Measurements from ENCODE around the gene MYRF.

Gene MYRF

DNA sequence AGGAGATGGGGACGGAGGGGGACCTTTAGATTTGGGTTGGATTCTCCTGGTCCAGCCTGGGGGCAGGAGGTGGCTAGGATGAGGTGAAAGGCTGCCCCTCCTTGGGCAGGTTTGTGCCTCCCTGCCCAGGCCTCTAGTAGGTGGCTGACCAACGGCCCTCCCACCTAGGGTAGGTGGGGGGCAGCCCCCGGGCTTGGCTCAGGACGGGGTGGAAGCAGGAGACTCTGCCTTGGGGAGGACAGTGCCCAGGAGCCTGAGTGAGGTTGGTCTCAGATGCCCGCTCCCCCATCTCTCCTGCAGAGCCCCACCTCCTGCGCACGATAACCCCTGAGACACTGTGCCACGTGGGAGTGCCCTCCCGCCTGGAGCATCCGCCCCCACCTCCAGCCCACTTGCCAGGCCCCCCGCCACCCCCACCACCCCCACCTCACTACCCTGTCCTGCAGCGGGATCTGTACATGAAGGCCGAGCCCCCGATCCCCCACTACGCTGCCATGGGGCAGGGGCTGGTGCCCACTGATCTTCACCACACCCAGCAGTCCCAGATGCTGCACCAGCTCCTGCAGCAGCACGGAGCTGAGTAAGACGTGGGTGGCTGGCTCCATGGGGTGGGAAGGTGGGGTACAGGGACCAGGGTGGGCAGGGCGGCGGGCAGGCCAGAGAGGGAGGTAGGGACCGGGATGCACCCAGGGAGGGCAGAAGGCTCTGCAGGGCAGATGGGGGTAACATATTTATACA, 17.7 kb downstream of the MYRF start:
- H3K36me3 ChIP-seq (ENCODE audit: control insufficient read depth, insufficient read depth, low read length), result no peaks in the 10 kb centered on the region
- no peak overlapping the region for H3K27ac ChIP-seq (ENCODE audit: low read depth, low read length)
- peaks cover 13% of the 10 kb centered on the region; the same call in 1 of the 2 replicates for H3K4me1 ChIP-seq (ENCODE audit: control insufficient read depth, insufficient read depth, low read length)
- no peak overlapping the region for H3K4me3 ChIP-seq (ENCODE audit: low read depth, low read length)
- H3K9ac ChIP-seq (ENCODE audit: low read depth, low read length), result no peak overlapping the region
- H3K27me3 ChIP-seq (ENCODE audit: control insufficient read depth, insufficient read depth, low read length), result no peaks in the 10 kb centered on the region
- no peaks in the 10 kb centered on the region for H3K9me3 ChIP-seq (ENCODE audit: control insufficient read depth, insufficient read depth, low read length)

GRCh38 chr11:61771195-61771894, 18.9 kb downstream of the MYRF start:
- Histone ChIP-seq H3K9ac (ENCODE audit: low read depth, low read length) (no peak overlapping the region; the same call in 1 of the 2 replicates), H3K4me3 (ENCODE audit: low read depth, low read length) (no peak overlapping the region), H3K4me1 (ENCODE audit: control insufficient read depth, insufficient read depth, low read length) (peaks cover 13% of the 10 kb centered on the region; the same call in 1 of the 2 replicates), H3K27me3 (ENCODE audit: control insufficient read depth, insufficient read depth, low read length) (no peaks in the 10 kb centered on the region), H3K36me3 (ENCODE audit: control insufficient read depth, insufficient read depth, low read length) (no peaks in the 10 kb centered on the region), H3K9me3 (ENCODE audit: control insufficient read depth, insufficient read depth, low read length) (no peaks in the 10 kb centered on the region), H3K27ac (ENCODE audit: low read depth, low read length) (no peak overlapping the region)

GRCh38 chr11:61771985-61772455, 19.6 kb downstream of the MYRF start:
- Histone ChIP-seq H3K9ac (ENCODE audit: low read depth, low read length) (no peak overlapping the region; the same call in 1 of the 2 replicates), H3K4me1 (ENCODE audit: control insufficient read depth, insufficient read depth, low read length) (peaks cover 18% of the 10 kb centered on the region; the same call in 1 of the 2 replicates), H3K4me3 (ENCODE audit: low read depth, low read length) (no peak overlapping the region), H3K27ac (ENCODE audit: low read depth, low read length) (no peak overlapping the region), H3K27me3 (ENCODE audit: control insufficient read depth, insufficient read depth, low read length) (no peaks in the 10 kb centered on the region), H3K36me3 (ENCODE audit: control insufficient read depth, insufficient read depth, low read length) (no peaks in the 10 kb centered on the region), H3K9me3 (ENCODE audit: control insufficient read depth, insufficient read depth, low read length) (no peaks in the 10 kb centered on the region)

- Histone ChIP-seq H3K9me3 (ENCODE audit: control insufficient read depth, insufficient read depth, low read length) (no peaks in the 10 kb centered on the region), H3K4me1 (ENCODE audit: control insufficient read depth, insufficient read depth, low read length) (peaks cover 19% of the 10 kb centered on the region; the same call in 1 of the 2 replicates), H3K4me3 (ENCODE audit: low read depth, low read length) (no peak overlapping the region), H3K36me3 (ENCODE audit: control insufficient read depth, insufficient read depth, low read length) (no peaks in the 10 kb centered on the region), H3K27ac (ENCODE audit: low read depth, low read length) (no peak overlapping the region), H3K9ac (ENCODE audit: low read depth, low read length) (no peak overlapping the region), H3K27me3 (ENCODE audit: control insufficient read depth, insufficient read depth, low read length) (no peaks in the 10 kb centered on the region)
These were observed 20.9 kb downstream of the MYRF start for GRCh38 chr11:61773356-61773755.

- Histone ChIP-seq H3K36me3 (ENCODE audit: control insufficient read depth, insufficient read depth, low read length) (no peaks in the 10 kb centered on the region), H3K4me1 (ENCODE audit: control insufficient read depth, insufficient read depth, low read length) (peaks cover 19% of the 10 kb centered on the region; the same call in 1 of the 2 replicates), H3K27me3 (ENCODE audit: control insufficient read depth, insufficient read depth, low read length) (no peaks in the 10 kb centered on the region), H3K4me3 (ENCODE audit: low read depth, low read length) (no peak overlapping the region), H3K9ac (ENCODE audit: low read depth, low read length) (no peak overlapping the region), H3K9me3 (ENCODE audit: control insufficient read depth, insufficient read depth, low read length) (no peaks in the 10 kb centered on the region), H3K27ac (ENCODE audit: low read depth, low read length) (no peak overlapping the region)
These were observed 21.4 kb downstream of the MYRF start for GRCh38 chr11:61773809-61774208.

DNA sequence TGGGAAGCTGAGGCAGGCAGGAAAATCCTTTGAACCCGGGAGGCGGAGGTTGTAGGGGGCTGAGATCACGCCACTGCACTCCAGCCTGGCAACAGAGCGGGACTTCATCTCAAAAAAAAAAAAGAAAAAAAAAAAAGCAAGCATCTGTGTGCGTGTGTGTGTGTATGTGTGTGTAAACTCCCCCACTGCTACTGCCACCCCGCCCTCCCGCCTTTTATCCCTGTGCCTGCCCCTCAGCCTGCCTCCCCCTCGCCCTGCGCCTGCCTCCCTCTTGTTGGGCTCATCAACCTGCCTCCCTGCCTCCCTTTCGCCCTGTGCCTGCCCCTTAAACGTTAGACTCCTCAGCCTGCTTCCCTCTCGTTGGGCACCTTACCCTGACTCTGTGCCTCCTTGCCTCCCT, 22.0 kb downstream of the MYRF start:
- no peaks in the 10 kb centered on the region for H3K27me3 ChIP-seq (ENCODE audit: control insufficient read depth, insufficient read depth, low read length)
- H3K4me3 ChIP-seq (ENCODE audit: low read depth, low read length), result no peak overlapping the region
- no peaks in the 10 kb centered on the region for H3K9me3 ChIP-seq (ENCODE audit: control insufficient read depth, insufficient read depth, low read length)
- H3K36me3 ChIP-seq (ENCODE audit: control insufficient read depth, insufficient read depth, low read length), result no peaks in the 10 kb centered on the region
- H3K4me1 ChIP-seq (ENCODE audit: control insufficient read depth, insufficient read depth, low read length), result peaks cover 16% of the 10 kb centered on the region; the same call in 1 of the 2 replicates
- no peak overlapping the region for H3K9ac ChIP-seq (ENCODE audit: low read depth, low read length)
- no peak overlapping the region for H3K27ac ChIP-seq (ENCODE audit: low read depth, low read length)

DNA sequence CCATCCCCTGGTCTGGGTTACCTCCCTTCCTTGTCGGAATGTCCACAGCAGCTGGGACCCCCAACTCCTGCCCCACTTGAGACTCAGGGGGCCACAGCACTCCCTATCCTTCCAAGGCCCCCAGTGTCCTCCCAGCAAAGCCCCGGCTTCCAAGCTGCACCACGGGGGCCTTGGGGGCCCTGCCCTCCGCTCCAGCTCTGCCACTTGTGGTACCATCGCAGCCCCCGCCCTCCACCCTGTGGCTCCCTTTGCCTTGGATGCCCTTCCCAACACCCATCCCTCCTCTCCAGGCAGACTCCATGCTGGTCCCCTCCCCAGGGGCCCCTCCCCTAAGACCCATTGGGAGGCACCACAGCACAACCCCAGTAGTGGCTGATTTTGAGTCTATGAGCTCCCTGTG, 22.7 kb downstream of the MYRF start:
- no peak overlapping the region for H3K4me3 ChIP-seq (ENCODE audit: low read depth, low read length)
- H3K27me3 ChIP-seq (ENCODE audit: control insufficient read depth, insufficient read depth, low read length), result no peaks in the 10 kb centered on the region

DNA sequence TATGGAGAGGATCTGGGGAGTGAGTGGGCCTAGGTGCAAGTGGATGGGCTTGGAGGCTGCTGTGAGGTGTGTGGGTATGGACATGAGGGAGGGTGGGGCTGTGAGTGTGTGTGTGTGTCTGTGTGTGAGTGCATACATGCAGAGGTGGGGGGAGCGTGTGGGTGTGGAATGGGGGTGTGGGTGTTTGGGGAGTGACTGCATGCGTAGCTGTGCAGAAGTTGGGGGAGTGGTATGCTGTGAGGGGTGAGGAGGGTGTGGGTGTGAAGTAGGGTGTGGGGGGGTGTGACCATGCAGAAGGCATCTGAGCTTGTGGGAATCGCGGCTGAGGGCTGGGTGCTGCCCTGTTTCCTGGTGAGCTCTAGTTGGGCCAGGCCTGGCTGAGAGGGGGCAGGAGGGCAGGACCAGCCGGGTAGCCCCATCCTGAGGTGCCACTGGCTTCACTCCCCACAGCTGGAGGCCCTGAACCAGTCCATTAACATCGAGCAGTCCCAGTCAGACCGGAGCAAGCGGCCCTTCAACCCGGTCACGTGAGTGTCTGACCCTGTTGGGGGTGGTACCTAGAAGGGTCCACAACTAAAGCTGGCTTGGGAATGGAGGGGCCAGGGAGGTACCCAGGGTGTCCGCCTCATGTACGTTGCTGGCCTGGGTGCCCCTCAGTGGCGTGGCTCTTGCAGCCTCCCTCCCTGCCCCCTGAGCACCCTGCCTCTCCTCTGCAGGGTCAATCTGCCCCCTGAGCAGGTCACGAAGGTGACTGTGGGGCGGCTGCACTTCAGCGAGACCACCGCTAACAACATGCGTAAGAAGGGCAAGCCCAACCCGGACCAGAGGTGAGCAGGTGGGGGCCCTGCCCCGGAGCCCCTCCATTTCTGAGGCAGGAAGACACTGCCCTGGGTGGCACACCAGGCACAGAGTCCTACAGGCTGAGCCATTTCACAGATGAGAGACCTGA, 23.4 kb downstream of the MYRF start:
- Histone ChIP-seq H3K27me3 (ENCODE audit: control insufficient read depth, insufficient read depth, low read length) (no peaks in the 10 kb centered on the region), H3K36me3 (ENCODE audit: control insufficient read depth, insufficient read depth, low read length) (no peaks in the 10 kb centered on the region), H3K27ac (ENCODE audit: low read depth, low read length) (no peak overlapping the region), H3K9ac (ENCODE audit: low read depth, low read length) (no peak overlapping the region), H3K9me3 (ENCODE audit: control insufficient read depth, insufficient read depth, low read length) (no peaks in the 10 kb centered on the region), H3K4me3 (ENCODE audit: low read depth, low read length) (no peak overlapping the region), H3K4me1 (ENCODE audit: control insufficient read depth, insufficient read depth, low read length) (peaks cover 10% of the 10 kb centered on the region; the same call in 1 of the 2 replicates)

More for the DNA sequence above, 22.7 kb downstream of the MYRF start:
- H3K36me3 ChIP-seq (ENCODE audit: control insufficient read depth, insufficient read depth, low read length), result no peaks in the 10 kb centered on the region
- H3K9me3 ChIP-seq (ENCODE audit: control insufficient read depth, insufficient read depth, low read length), result no peaks in the 10 kb centered on the region
- no peak overlapping the region for H3K27ac ChIP-seq (ENCODE audit: low read depth, low read length)
- H3K4me1 ChIP-seq (ENCODE audit: control insufficient read depth, insufficient read depth, low read length), result peaks cover 10% of the 10 kb centered on the region; the same call in 1 of the 2 replicates
- no peak overlapping the region for H3K9ac ChIP-seq (ENCODE audit: low read depth, low read length)

- Histone ChIP-seq H3K27ac (ENCODE audit: low read depth, low read length) (no peak overlapping the region), H3K27me3 (ENCODE audit: control insufficient read depth, insufficient read depth, low read length) (no peaks in the 10 kb centered on the region), H3K36me3 (ENCODE audit: control insufficient read depth, insufficient read depth, low read length) (no peaks in the 10 kb centered on the region), H3K9me3 (ENCODE audit: control insufficient read depth, insufficient read depth, low read length) (no peaks in the 10 kb centered on the region), H3K9ac (ENCODE audit: low read depth, low read length) (no peak overlapping the region), H3K4me3 (ENCODE audit: low read depth, low read length) (no peak overlapping the region), H3K4me1 (ENCODE audit: control insufficient read depth, insufficient read depth, low read length) (peaks cover 10% of the 10 kb centered on the region; the same call in 1 of the 2 replicates)
These were observed 24.2 kb downstream of the MYRF start for GRCh38 chr11:61776561-61777075.
